ENCODE data around the gene LIN7B. TPM values are rescaled to one million over a fixed set of nuclear protein-coding genes. Genes with fewer than 3 reads are reported as not detected.

The LIN7B gene
- total RNA-seq, 2 donors from 2014 or later: 11.8 to 14.6 TPM

- peak overlapping the region; percentile 38 to 58 for H3K9ac ChIP-seq (ENCODE audit: low read depth in 2 of 2, low read length in 2 of 2)
- no peaks in the 10 kb centered on the region for H3K27me3 ChIP-seq
- intact Hi-C loops (cut with DNase I): loop anchor here (5.0 kb wide), 2 partner anchors 51 to 54 kb away; no protein-coding TSS in a partner anchor
- no peaks in the 10 kb centered on the region for H3K36me3 ChIP-seq
- TF ChIP-seq CTCF (IDR thresholded peaks at IDR 0.05): no peak
- H3K4me3 ChIP-seq: peak overlapping the region; percentile 58
- no peak for DNase-seq
- H3K27ac ChIP-seq: peak overlapping the region; percentile 92
- H3K4me1 ChIP-seq: no peaks in the 10 kb centered on the region
- H3K9me3 ChIP-seq: no peaks in the 10 kb centered on the region
Measured at GRCh38 chr19:49148044-49148682, 34.0 kb downstream of the LIN7B start.

GRCh38 chr19:49148784-49149651, 34.8 kb downstream of the LIN7B start:
- H3K27ac ChIP-seq: peak overlapping the region; percentile 92
- no peak for TF ChIP-seq CTCF (IDR thresholded peaks at IDR 0.05)
- peak overlapping the region; percentile 78 to 100 for H3K9ac ChIP-seq (ENCODE audit: low read depth in 2 of 2, low read length in 2 of 2)
- intact Hi-C loops (cut with DNase I): loop anchor here (5.0 kb wide), 2 partner anchors 52 to 53 kb away; no protein-coding TSS in a partner anchor
- H3K9me3 ChIP-seq: no peaks in the 10 kb centered on the region
- H3K27me3 ChIP-seq: no peaks in the 10 kb centered on the region
- no peaks in the 10 kb centered on the region for H3K4me1 ChIP-seq
- H3K4me3 ChIP-seq: peak overlapping the region; percentile 58
- peak; percentile 100 for DNase-seq
- H3K36me3 ChIP-seq: no peaks in the 10 kb centered on the region

- peak; percentile 70 for DNase-seq
- Histone ChIP-seq H3K36me3 (no peaks in the 10 kb centered on the region), H3K4me1 (no peaks in the 10 kb centered on the region), H3K9me3 (no peaks in the 10 kb centered on the region), H3K9ac (ENCODE audit: low read depth in 2 of 2, low read length in 2 of 2) (peak overlapping the region; percentile 78 to 100), H3K27ac (peak overlapping the region; percentile 92), H3K27me3 (no peaks in the 10 kb centered on the region), H3K4me3 (peak overlapping the region; percentile 58)
- TF ChIP-seq CTCF (IDR thresholded peaks at IDR 0.05): no peak
- intact Hi-C loops (cut with DNase I): loop anchor here (5.0 kb wide), 2 partner anchors 52 to 53 kb away; no protein-coding TSS in a partner anchor
Measured at GRCh38 chr19:49149652-49150105, 35.5 kb downstream of the LIN7B start.

GRCh38 chr19:49150106-49150943, 36.2 kb downstream of the LIN7B start:
- TF ChIP-seq CTCF (IDR thresholded peaks at IDR 0.05): no peak
- H3K27me3 ChIP-seq: no peaks in the 10 kb centered on the region
- H3K27ac ChIP-seq: peak overlapping the region; percentile 92
- H3K4me3 ChIP-seq: peak overlapping the region; percentile 58
- H3K36me3 ChIP-seq: no peaks in the 10 kb centered on the region
- H3K9me3 ChIP-seq: no peaks in the 10 kb centered on the region
- peak overlapping the region; percentile 78 to 100 for H3K9ac ChIP-seq (ENCODE audit: low read depth in 2 of 2, low read length in 2 of 2)
- peak; percentile 94 for DNase-seq
- H3K4me1 ChIP-seq: no peaks in the 10 kb centered on the region
- intact Hi-C loops (cut with DNase I): no loop called here

- Histone ChIP-seq H3K4me3 (peak overlapping the region; percentile 58), H3K27ac (peak overlapping the region; percentile 92), H3K36me3 (no peaks in the 10 kb centered on the region), H3K4me1 (no peaks in the 10 kb centered on the region), H3K9ac (ENCODE audit: low read depth in 2 of 2, low read length in 2 of 2) (peak overlapping the region; percentile 78 to 100), H3K9me3 (no peaks in the 10 kb centered on the region), H3K27me3 (no peaks in the 10 kb centered on the region)
- TF ChIP-seq CTCF (IDR thresholded peaks at IDR 0.05): no peak
- no peak for DNase-seq
- intact Hi-C loops (cut with DNase I): no loop called here
Measured at GRCh38 chr19:49150944-49151243, 36.7 kb downstream of the LIN7B start.
